Fibroblast of lung (primary cell): ENCODE data around the gene CLEC18B.

Source experiments
- CTCF ChIP-seq, 2 donors: IDR thresholded peaks in 1 of 2; conservative IDR thresholded peaks in 1 of 2; 1 replicate in 1 of 2; 2 replicates in 1 of 2; pipeline ENCODE4 v1.5.1; 2011 to 2012; ENCODE audit warnings: low read length in 2 of 2, control low read depth in 1 of 2, inconsistent platforms in 1 of 2, low read depth in 1 of 2, mild to moderate bottlenecking in 1 of 2
- EZH2 ChIP-seq: IDR thresholded peaks from 2 replicates; pipeline ENCODE4 v1.5.1; 2012; ENCODE audit warnings: low read length, control low read depth, mild to moderate bottlenecking; ENCODE audit errors: missing control alignments

GRCh38 chr16:74439685-74440084 lies 18.4 kb upstream of the CLEC18B start:
- TF ChIP-seq CTCF (conservative IDR thresholded peaks at IDR 0.05 in 1 of 2, IDR thresholded peaks at IDR 0.05 in 1 of 2; ENCODE audit: low read depth in 1 of 2, low read length in 2 of 2): no peak
- TF ChIP-seq EZH2: no peak
